Peyer's patch (tissue), 4 donors: ENCODE results near the gene C15orf62.

Experiments
- CTCF ChIP-seq, 6 experiments: fragments of 450-650 bp in 4 of 6; fragments of 200-600 bp in 2 of 6; sonication (generic) in 1 of 6; IDR thresholded peaks; one replicate each; pipeline ENCODE4 v1.5.1; 2017 to 2019; ENCODE audit warnings: antibody characterized with exemption in 6 of 6, mild to moderate bottlenecking in 3 of 6, moderate library complexity in 1 of 6
- POLR2A ChIP-seq, 2 donors: fragments of 450-650 bp; IDR thresholded peaks; one replicate each; pipeline ENCODE4 v1.5.1; 2017; ENCODE audit warnings: antibody characterized with exemption in 2 of 2, mild to moderate bottlenecking in 2 of 2, moderate library complexity in 2 of 2

- TF ChIP-seq CTCF (IDR thresholded peaks at IDR 0.05), result no peak
- no peak for TF ChIP-seq POLR2A (IDR thresholded peaks at IDR 0.05)
Observed at GRCh38 chr15:40723919-40724318, 45.9 kb upstream of the C15orf62 start.
